Endothelial cell (in vitro differentiated cells): ENCODE data around the gene PPP1CB. TPM values are rescaled to one million over a fixed set of nuclear protein-coding genes. Genes with fewer than 3 reads are reported as not detected.

Experiments
- DNase-seq: peaks from one replicate; pipeline ENCODE4 v3.0.0; 2021; ENCODE audit warnings: low spot score
- H3K27ac Mint-ChIP-seq: one replicate; pipeline ENCODE4 v1.8.0; 2021; ENCODE audit warnings: mixed read lengths, inconsistent platforms; ENCODE audit not compliant: unreplicated experiment
- H3K27me3 Mint-ChIP-seq: one replicate; pipeline ENCODE4 v1.8.0; 2021; ENCODE audit warnings: mild to moderate bottlenecking, moderate library complexity, mixed read lengths, inconsistent platforms; ENCODE audit not compliant: unreplicated experiment
- H3K36me3 Mint-ChIP-seq: one replicate; pipeline ENCODE4 v1.8.0; 2021; ENCODE audit warnings: mild to moderate bottlenecking, low read depth, mixed read lengths, inconsistent platforms; ENCODE audit not compliant: unreplicated experiment
- H3K4me1 Mint-ChIP-seq: one replicate; pipeline ENCODE4 v1.8.0; 2021; ENCODE audit warnings: mild to moderate bottlenecking, mixed read lengths, inconsistent platforms; ENCODE audit not compliant: unreplicated experiment
- H3K4me3 Mint-ChIP-seq: one replicate; pipeline ENCODE4 v1.8.0; 2021; ENCODE audit warnings: mild to moderate bottlenecking, mixed read lengths, inconsistent platforms; ENCODE audit not compliant: unreplicated experiment
- H3K9me3 Mint-ChIP-seq: one replicate; pipeline ENCODE4 v1.8.0; 2021; ENCODE audit warnings: mixed read lengths, inconsistent platforms; ENCODE audit not compliant: unreplicated experiment
- CTCF ChIP-seq: fragments of 200-600 bp; sonication (generic); IDR thresholded peaks from one replicate; pipeline ENCODE4 v1.5.0; 2021; ENCODE audit warnings: antibody characterized with exemption; ENCODE audit not compliant: unreplicated experiment
- total RNA-seq: library from RNA; stranded (reverse); fragmentation: NEBNext Ultra II Directional; extraction: Animal tissue kit (Norgen Biotek cat#: 25700); gene quantifications from one replicate; pipeline ENCODE4 v1.2.1, GENCODE V29; 2021; ENCODE audit not compliant: unreplicated experiment

The PPP1CB gene
- total RNA-seq, 1 donor from 2014 or later, result 125 TPM

DNA sequence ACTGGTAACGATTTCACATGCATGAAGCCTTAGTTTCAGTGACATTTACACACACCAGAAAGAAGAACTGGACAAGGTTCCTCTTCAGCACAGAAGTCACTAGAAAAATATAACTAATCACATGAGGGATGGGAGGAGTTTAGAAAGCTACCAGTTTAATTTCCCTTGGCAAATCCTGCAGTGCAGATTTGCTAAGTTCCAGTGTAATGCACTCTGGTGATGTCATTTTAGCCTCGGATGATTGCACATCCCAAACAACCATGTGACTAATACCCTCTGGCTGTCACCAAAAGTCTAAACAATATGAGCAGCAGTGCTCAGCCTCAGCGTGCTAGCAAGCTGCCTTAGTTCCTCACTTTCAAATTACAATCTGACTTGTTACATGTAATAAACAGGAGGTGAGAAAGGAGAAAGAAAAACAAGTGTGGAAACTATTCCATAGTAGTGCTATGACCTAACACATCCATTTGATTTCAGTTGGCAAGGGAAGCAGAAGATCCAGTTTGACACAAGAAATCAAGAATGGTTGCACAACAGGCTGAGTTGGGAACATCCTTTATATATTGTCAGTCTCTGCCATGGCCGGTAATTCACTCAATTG, 35.3 kb upstream of the PPP1CB start:
- Mint-ChIP-seq H3K27ac (no peak overlapping the region), H3K27me3 (peaks cover 1% of the 10 kb centered on the region), H3K36me3 (no peaks in the 10 kb centered on the region), H3K4me1 (no peaks in the 10 kb centered on the region), H3K9me3 (no peaks in the 10 kb centered on the region), H3K4me3 (no peak overlapping the region)
- TF ChIP-seq CTCF, result no peak
- DNase-seq, result no peak

GRCh38 chr2:28717339-28717758, 34.3 kb upstream of the PPP1CB start:
- no peak for TF ChIP-seq CTCF
- Mint-ChIP-seq H3K9me3 (no peaks in the 10 kb centered on the region), H3K4me1 (no peaks in the 10 kb centered on the region), H3K27me3 (peaks cover 1% of the 10 kb centered on the region), H3K4me3 (no peak overlapping the region), H3K27ac (no peak overlapping the region), H3K36me3 (no peaks in the 10 kb centered on the region)
- DNase-seq, result no peak

GRCh38 chr2:28720345-28720744, 31.3 kb upstream of the PPP1CB start:
- Mint-ChIP-seq H3K4me3 (no peak overlapping the region), H3K27ac (no peak overlapping the region), H3K27me3 (peaks cover 1% of the 10 kb centered on the region), H3K36me3 (no peaks in the 10 kb centered on the region), H3K9me3 (no peaks in the 10 kb centered on the region), H3K4me1 (no peaks in the 10 kb centered on the region)
- no peak for TF ChIP-seq CTCF
- DNase-seq, result no peak

DNA sequence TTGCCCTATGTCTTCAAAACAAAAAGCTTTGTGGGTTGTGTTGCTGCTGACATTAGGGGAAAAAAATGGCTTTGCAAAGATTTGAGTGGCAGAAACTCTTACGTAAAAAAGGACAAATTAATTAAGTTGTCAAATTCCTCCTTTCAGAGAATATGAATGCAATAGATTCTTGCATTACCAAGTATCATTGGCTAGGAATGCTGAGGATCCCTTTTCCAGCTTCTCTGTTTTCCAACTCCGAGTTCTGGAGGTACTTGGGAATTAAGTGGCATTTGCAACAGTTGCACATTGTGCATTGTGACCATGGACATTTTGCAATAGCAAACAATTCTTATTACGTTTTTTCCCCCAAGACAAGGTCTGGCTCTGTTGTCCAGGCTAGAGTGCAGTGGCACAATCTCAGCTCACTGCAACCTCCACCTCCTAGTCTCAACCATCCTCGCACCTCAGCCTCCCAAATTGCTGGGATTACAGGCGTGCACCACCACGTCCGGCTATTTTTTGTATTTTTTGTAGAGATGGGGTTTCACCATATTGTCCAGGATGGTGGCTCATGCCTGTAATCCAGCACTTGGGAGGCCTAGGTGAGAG, 29.9 kb upstream of the PPP1CB start:
- Mint-ChIP-seq H3K36me3 (no peaks in the 10 kb centered on the region), H3K27me3 (peaks cover 1% of the 10 kb centered on the region), H3K27ac (no peak overlapping the region), H3K4me3 (no peak overlapping the region), H3K9me3 (no peaks in the 10 kb centered on the region), H3K4me1 (no peaks in the 10 kb centered on the region)
- DNase-seq, result no peak
- TF ChIP-seq CTCF, result no peak

- Mint-ChIP-seq H3K27ac (no peak overlapping the region), H3K4me3 (no peak overlapping the region), H3K9me3 (no peaks in the 10 kb centered on the region), H3K4me1 (peaks cover 5% of the 10 kb centered on the region), H3K36me3 (no peaks in the 10 kb centered on the region), H3K27me3 (no peaks in the 10 kb centered on the region)
- no peak for DNase-seq
- no peak for TF ChIP-seq CTCF
These were observed 26.5 kb upstream of the PPP1CB start for GRCh38 chr2:28725021-28725711.
